Measurements from ENCODE around the gene SLC35E4. TPM values are rescaled to one million over a fixed set of nuclear protein-coding genes. Genes with fewer than 3 reads are reported as not detected.

The SLC35E4 gene
- total RNA-seq, 1 experiment from 2014 or later, result 5.5 TPM

DNA sequence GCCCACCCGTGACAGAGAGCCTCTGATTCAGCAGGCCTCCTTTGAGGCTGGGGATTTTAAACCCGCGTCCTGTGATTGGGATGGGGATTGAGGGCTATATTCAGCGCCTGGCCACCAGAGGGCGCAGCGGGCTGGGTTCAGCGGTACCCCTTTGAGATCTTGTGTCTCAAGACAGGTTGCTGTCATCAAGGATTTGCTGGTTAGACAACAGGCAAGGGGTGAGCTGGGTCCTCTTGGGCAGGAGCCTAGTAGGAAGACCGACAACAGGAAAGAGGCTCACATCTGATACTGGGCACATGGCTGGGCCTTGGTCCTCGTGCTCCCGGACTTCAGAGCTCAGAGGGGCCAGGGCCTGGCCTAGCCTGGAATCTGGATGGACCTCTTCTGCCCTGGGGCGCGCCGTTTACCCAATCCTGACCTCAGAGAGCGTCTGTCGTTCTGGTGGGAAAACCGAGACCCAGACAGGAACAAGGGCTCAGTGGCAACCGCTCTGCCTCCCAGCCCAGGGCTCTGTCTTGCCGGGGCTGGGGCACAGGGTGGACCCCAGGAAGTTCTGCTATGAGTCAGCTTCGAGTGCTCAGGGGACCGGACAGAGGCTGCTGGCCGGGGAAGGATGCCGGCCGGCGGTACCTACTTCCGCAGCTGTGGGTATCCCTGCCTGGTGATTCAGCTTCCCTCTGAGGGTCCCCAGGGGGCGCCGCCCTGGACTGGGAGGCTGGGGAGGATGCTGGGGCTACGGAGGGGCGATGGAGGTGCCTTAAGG is 929 bp upstream of the SLC35E4 start:
- peak; percentile 73 for DNase-seq (ENCODE audit: low read depth, low spot score)
- Histone ChIP-seq H3K4me1 (ENCODE audit: control insufficient read depth, insufficient read depth, low read length) (peaks cover 10% of the 10 kb centered on the region; the same call in 1 of the 2 replicates), H3K27ac (ENCODE audit: low read length) (0 out of 2 replicates have a peak overlapping the region, but pooled peaks have one; percentile 39), H3K4me3 (ENCODE audit: low read depth in 2 of 2, low read length in 2 of 2) (peak overlapping the region; percentile 57 to 60), H3K27me3 (ENCODE audit: control insufficient read depth, insufficient read depth, low read length) (no peaks in the 10 kb centered on the region), H3K36me3 (ENCODE audit: control insufficient read depth, insufficient read depth, low read length) (no peaks in the 10 kb centered on the region; the same call in 1 of the 2 replicates), H3K9me3 (ENCODE audit: control insufficient read depth, insufficient read depth, low read depth, low read length) (no peaks in the 10 kb centered on the region)
- peak; percentile 74 for ATAC-seq
- BruUV-seq (replicated peaks), result no TSS peak
- ChIA-PET POLR2A (interaction anchor here (0.6 kb wide), 1 partner anchor 60 kb away, joined by 7 read pairs; the partner anchor contains the start of gene OSBP2), CTCF (interaction anchor here (0.5 to 3.7 kb wide), 9 partner anchors 8 to 287 kb away, joined by 3 to 25 read pairs (median 3); partner anchors contain the start of genes DUSP18 and TCN2)
- intact Hi-C loops (cut with micrococcal nuclease; ENCODE audit: unreplicated experiment) (loop anchor here (1.0 kb wide), 1 partner anchor 121 kb away; no protein-coding TSS in a partner anchor), in situ Hi-C loops (cut with HindIII; ENCODE audit: low pct_unique_long_range_greater_than_20kb, low sequenced_read_pairs) (no loop called here)
- TF ChIP-seq CTCF (IDR thresholded peaks at IDR 0.05), result peak; percentile 91
- no peak for TF ChIP-seq POLR2AphosphoS5 (IDR thresholded peaks at IDR 0.05; ENCODE audit: low read depth, low read length)
- no peak for TF ChIP-seq SIN3A (IDR thresholded peaks at IDR 0.05; ENCODE audit: borderline replicate concordance, insufficient read depth, low read depth, low read length)
- TF ChIP-seq TCF7L2 (IDR thresholded peaks at IDR 0.05; ENCODE audit: low read depth, low read length), result peak; percentile 80
- TF ChIP-seq, protein P1, sequence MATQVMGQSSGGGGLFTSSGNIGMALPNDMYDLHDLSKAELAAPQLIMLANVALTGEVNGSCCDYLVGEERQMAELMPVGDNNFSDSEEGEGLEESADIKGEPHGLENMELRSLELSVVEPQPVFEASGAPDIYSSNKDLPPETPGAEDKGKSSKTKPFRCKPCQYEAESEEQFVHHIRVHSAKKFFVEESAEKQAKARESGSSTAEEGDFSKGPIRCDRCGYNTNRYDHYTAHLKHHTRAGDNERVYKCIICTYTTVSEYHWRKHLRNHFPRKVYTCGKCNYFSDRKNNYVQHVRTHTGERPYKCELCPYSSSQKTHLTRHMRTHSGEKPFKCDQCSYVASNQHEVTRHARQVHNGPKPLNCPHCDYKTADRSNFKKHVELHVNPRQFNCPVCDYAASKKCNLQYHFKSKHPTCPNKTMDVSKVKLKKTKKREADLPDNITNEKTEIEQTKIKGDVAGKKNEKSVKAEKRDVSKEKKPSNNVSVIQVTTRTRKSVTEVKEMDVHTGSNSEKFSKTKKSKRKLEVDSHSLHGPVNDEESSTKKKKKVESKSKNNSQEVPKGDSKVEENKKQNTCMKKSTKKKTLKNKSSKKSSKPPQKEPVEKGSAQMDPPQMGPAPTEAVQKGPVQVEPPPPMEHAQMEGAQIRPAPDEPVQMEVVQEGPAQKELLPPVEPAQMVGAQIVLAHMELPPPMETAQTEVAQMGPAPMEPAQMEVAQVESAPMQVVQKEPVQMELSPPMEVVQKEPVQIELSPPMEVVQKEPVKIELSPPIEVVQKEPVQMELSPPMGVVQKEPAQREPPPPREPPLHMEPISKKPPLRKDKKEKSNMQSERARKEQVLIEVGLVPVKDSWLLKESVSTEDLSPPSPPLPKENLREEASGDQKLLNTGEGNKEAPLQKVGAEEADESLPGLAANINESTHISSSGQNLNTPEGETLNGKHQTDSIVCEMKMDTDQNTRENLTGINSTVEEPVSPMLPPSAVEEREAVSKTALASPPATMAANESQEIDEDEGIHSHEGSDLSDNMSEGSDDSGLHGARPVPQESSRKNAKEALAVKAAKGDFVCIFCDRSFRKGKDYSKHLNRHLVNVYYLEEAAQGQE (IDR thresholded peaks at IDR 0.05; ENCODE audit: insufficient read depth in 1 of 2, low read depth in 2 of 2, low read length in 1 of 2), result 0 out of 4 replicates have a peak, but pooled peaks of 1 of the 2 experiments have one; percentile 33

DNA sequence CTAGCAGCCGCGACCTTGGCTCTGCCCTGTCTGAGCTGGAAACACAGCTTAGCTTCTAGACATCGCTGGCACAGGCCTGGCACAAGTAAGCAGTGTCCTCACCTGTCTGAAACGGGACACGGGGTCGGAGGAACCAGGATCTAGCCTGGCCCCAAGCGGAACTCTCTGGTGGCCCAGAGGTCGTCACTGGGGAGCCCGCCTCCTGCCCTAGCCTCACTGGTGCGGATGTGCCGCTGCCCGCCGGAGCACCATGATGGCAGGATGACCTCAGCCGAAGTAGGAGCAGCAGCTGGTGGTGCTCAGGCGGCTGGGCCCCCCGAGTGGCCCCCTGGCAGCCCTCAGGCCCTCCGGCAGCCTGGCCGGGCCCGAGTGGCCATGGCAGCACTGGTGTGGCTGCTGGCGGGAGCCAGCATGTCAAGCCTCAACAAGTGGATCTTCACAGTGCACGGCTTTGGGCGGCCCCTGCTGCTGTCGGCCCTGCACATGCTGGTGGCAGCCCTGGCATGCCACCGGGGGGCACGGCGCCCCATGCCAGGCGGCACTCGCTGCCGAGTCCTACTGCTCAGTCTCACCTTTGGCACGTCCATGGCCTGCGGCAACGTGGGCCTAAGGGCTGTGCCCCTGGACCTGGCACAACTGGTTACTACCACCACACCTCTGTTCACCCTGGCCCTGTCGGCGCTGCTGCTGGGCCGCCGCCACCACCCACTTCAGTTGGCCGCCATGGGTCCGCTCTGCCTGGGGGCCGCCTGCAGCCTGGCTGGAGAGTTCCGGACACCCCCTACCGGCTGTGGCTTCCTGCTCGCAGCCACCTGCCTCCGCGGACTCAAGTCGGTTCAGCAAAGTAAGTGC is 871 bp downstream of the SLC35E4 start:
- no TSS peak for BruUV-seq (replicated peaks)
- DNase-seq (ENCODE audit: low read depth, low spot score) (no peak), ATAC-seq (peak; percentile 43)
- Histone ChIP-seq H3K27ac (ENCODE audit: low read length) (peak overlapping the region; percentile 75), H3K4me1 (ENCODE audit: control insufficient read depth, insufficient read depth, low read length) (peaks cover 10% of the 10 kb centered on the region; the same call in 1 of the 2 replicates), H3K36me3 (ENCODE audit: control insufficient read depth, insufficient read depth, low read length) (no peaks in the 10 kb centered on the region; the same call in 1 of the 2 replicates), H3K9me3 (ENCODE audit: control insufficient read depth, insufficient read depth, low read depth, low read length) (no peaks in the 10 kb centered on the region), H3K27me3 (ENCODE audit: control insufficient read depth, insufficient read depth, low read length) (no peaks in the 10 kb centered on the region), H3K4me3 (ENCODE audit: low read depth in 2 of 2, low read length in 2 of 2) (peak overlapping the region; percentile 60 to 73)
- intact Hi-C loops (cut with micrococcal nuclease; ENCODE audit: unreplicated experiment) (no loop called here), in situ Hi-C loops (cut with HindIII; ENCODE audit: low pct_unique_long_range_greater_than_20kb, low sequenced_read_pairs) (no loop called here)
- ChIA-PET POLR2A (no interaction called here), CTCF (interaction anchor here (1.0 to 3.7 kb wide), 2 partner anchors 47 to 118 kb away, joined by 3 to 25 read pairs; no protein-coding TSS in a partner anchor)
- TF ChIP-seq POLR2AphosphoS5 (IDR thresholded peaks at IDR 0.05; ENCODE audit: low read depth, low read length), result no peak
- TF ChIP-seq, protein P1 (IDR thresholded peaks at IDR 0.05; ENCODE audit: insufficient read depth in 1 of 2, low read depth in 2 of 2, low read length in 1 of 2), result no peak
- TF ChIP-seq SIN3A (IDR thresholded peaks at IDR 0.05; ENCODE audit: borderline replicate concordance, insufficient read depth, low read depth, low read length), result no peak
- TF ChIP-seq TCF7L2 (IDR thresholded peaks at IDR 0.05; ENCODE audit: low read depth, low read length), result no peak
- no peak; the same call in 1 of the 2 replicates for TF ChIP-seq CTCF (IDR thresholded peaks at IDR 0.05)
